Measurements from ENCODE around the gene SYT14. TPM values are rescaled to one million over a fixed set of nuclear protein-coding genes. Genes with fewer than 3 reads are reported as not detected.
"Not testable (repeated sequence)": the region's sequence is repeated elsewhere in the genome, so short reads cannot be mapped to it uniquely, and the experiment has no call there.

The SYT14 gene
- total RNA-seq, 1 donor from 2014 or later = 14.2 TPM

DNA sequence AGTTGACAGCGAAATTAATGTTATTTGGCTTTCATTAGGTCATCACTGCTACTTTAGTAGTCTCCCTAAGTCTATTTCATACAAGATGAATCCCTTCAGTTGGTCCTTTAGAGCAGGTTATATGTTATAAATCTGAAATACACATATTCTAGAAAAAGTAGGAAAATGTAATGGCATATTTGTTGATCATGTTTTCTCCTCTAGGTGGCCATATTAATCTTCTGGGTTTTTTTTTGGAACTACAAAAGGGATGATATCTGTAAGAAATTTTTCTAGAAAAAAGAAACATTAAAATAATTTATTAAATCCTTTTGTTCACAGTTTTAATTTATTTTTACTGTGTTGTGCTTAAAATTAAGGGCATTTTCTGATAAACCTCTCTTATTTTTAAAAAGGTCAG, 87.9 kb downstream of the SYT14 start:
- DNase-seq (ENCODE audit: low read depth) = peak; percentile 1

- DNase-seq (ENCODE audit: low read depth) = no peak
Measured at GRCh38 chr1:210027994-210028393, 90.0 kb downstream of the SYT14 start.

DNA sequence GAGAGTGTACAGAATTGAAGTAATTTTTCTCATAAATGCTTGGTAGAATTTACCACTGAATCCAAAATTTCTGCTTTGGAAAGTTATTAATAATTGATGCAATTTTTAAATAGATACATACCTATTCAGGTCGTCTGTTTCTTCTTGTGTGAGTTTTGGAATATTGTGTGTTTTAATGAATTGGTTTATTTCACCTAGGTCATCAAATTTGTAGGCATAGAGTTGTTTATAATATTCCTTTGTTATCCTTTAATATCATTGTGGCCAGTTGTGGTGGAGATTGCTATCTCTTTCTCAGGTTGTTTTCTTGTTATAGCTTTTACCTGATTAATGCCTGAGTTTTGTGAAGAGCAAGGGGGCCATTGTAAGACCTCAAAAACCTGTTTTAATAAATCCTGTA, 93.5 kb downstream of the SYT14 start:
- no peak for DNase-seq (ENCODE audit: low read depth)

GRCh38 chr1:210043058-210043457, 105.0 kb downstream of the SYT14 start:
- DNase-seq (ENCODE audit: low read depth) = no peak

DNA sequence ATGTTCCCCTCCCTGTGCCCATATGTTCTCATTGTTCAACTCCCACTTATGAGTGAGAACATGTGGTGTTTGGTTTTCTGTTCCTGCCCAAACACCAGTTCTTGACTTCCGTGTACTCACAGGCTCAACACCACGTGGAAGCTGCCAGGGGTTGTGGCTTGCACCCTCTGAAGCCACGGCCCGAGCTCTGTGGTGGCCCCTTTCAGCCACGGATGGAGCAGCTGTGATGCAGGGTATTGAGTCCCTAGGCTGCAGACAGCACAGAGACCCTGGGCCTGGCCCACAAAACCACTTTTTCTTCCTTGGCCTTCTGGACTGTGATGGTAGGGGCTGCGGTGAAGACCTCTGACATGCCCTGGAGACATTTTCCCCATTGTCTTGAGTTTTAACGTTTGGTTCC, 111.6 kb downstream of the SYT14 start:
- DNase-seq (ENCODE audit: low read depth) = no peak

- not testable (repeated sequence) for DNase-seq (ENCODE audit: low read depth)
Measured at GRCh38 chr1:210050491-210050890, 112.5 kb downstream of the SYT14 start.

- DNase-seq (ENCODE audit: low read depth) = no peak
Measured at GRCh38 chr1:210053126-210053525, 115.1 kb downstream of the SYT14 start.

GRCh38 chr1:210057593-210057992, 119.6 kb downstream of the SYT14 start:
- DNase-seq (ENCODE audit: low read depth) = no peak

DNA sequence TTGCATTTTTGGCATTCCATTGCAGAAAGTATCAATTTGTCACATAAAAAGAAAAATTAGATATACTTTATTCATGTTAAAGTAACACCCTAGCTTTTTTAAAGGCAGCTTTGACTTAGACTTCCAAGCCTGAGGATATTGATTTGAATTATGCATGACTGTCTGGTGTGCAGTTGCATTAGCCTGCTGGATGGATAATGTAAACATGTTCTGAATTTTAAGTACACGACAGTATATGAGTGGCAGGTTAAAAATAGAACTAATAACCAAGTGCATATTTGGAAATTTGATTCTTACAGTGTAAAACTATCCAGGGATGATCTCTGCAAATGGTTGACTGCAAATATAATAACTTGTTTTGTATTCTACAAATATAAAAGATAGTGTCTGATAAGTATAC, 124.0 kb downstream of the SYT14 start:
- no peak for DNase-seq (ENCODE audit: low read depth)

DNA sequence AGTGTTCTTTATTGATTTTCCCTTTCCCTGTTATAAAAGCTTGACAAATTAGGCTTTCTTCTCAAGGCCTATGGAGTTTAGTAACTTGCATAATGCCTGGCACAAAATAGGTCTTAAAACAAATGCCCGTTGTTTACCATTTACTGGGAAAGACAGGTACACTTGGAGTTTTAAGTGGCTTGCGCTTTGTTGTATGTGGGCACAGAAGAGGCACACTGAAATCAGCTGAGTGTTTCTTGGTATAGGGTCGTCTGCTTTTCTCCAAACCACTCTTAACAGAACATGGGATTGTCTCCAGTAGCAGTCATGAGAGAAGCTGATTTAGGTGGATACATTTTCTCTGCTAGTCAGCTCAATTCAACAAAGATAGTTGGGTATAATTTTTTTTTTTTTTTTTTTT, 132.5 kb downstream of the SYT14 start:
- DNase-seq (ENCODE audit: low read depth) = no peak

DNA sequence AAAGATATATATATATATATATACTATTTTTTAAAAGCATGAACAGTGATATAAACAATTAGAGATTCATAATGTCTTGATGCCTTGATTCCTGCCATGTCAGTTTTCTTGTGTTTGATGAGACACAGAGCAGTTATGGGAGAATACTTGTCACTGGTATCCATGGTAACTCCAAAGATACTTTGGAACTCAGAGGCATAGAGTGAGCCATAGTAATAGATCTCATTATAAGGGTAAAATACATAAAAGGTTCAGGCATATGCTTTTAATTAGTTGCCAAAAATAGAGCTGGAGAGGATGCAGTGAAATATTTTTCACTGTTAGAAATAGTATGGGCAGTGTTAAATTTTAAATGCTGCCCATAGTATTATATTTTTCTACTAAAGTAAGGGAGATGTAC, 134.1 kb downstream of the SYT14 start:
- DNase-seq (ENCODE audit: low read depth) = no peak

GRCh38 chr1:210072896-210073504, 135.0 kb downstream of the SYT14 start:
- no peak for DNase-seq (ENCODE audit: low read depth)

- DNase-seq (ENCODE audit: low read depth) = no peak
Measured at GRCh38 chr1:210074904-210075303, 136.9 kb downstream of the SYT14 start.

GRCh38 chr1:210076620-210077019, 138.6 kb downstream of the SYT14 start:
- DNase-seq (ENCODE audit: low read depth) = peak; percentile 2

GRCh38 chr1:210081494-210081893, 143.5 kb downstream of the SYT14 start:
- DNase-seq (ENCODE audit: low read depth) = no peak

GRCh38 chr1:210085359-210085758, 147.3 kb downstream of the SYT14 start:
- no peak for DNase-seq (ENCODE audit: low read depth)

DNA sequence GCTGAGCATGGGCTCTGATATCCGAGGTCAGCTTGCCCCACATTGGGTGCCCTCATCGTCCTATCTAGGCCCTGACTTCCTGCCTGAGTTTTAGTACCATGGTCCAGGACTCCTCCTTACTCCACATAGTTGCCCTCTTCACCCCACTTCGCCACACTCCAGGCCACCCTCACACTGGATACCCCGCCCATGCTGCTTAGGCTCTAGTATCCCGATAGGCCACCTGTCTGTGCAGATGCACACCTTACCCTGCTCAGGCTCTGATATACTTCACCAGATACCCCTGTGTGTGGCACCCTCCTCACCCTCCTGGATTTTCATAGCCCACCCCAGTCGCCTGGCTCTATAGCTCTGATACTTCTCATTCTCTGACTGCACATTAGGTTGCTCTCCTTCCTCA, 149.0 kb downstream of the SYT14 start:
- DNase-seq (ENCODE audit: low read depth) = no peak

GRCh38 chr1:210089855-210090254, 151.8 kb downstream of the SYT14 start:
- DNase-seq (ENCODE audit: low read depth) = no peak

DNA sequence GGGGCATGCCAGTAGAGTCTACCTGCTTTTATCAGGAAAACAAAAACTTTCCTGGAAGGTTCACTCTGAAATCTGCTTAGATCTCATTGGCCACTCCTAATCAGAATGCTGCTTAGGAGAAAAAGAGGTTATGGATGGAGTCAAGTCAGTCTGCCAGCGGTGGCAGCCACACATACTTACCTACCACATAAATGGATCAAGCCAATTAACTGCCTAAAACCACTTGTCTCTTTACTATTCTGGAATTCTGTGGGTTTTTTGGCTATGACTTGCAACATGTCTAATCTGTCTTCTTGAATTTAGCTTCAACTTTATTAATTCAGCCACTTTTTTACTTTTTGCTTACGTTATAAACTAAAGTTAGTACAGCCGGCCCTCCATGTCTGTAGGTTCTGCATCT, 154.3 kb downstream of the SYT14 start:
- no peak for DNase-seq (ENCODE audit: low read depth)

GRCh38 chr1:210093461-210093860, 155.4 kb downstream of the SYT14 start:
- DNase-seq (ENCODE audit: low read depth) = no peak

- peak; percentile 42 for DNase-seq (ENCODE audit: low read depth)
Measured at GRCh38 chr1:210098356-210098755, 160.3 kb downstream of the SYT14 start.

DNA sequence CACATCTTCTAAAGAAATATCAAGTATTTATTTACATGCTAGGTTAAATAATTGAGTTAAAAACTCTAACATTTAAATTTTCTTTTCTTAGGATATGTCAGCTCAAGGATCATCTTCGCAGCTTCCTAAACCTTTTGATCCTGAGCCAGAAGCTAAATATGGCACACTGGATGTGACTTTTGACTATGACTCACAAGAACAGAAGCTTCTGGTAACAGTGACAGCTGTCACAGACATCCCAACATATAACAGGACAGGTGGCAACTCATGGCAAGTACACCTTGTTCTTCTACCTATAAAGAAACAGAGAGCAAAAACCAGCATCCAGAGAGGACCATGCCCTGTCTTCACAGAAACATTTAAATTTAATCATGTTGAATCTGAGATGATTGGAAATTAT, 161.9 kb downstream of the SYT14 start:
- DNase-seq (ENCODE audit: low read depth) = no peak

DNA sequence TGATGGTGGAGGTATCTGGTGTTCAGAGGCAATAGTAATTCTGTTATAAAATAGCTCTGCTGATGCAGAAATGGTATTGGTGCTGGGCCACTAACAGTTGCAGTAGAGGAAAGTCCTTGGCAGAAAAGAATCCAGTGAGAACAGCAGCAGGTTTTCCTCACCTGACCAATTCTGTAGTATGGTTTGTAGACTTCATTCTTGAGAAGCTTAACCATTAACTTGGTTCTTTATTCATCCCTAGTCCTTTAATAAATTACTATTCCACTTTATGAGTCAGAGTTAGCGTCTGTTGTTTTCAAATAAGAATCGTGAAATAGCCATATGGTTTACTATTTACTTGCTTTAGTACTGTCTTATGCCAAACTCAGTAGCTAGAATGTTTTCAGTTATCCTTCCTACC, 166.1 kb downstream of the SYT14 start:
- peak; percentile 98 for DNase-seq (ENCODE audit: low read depth)

DNA sequence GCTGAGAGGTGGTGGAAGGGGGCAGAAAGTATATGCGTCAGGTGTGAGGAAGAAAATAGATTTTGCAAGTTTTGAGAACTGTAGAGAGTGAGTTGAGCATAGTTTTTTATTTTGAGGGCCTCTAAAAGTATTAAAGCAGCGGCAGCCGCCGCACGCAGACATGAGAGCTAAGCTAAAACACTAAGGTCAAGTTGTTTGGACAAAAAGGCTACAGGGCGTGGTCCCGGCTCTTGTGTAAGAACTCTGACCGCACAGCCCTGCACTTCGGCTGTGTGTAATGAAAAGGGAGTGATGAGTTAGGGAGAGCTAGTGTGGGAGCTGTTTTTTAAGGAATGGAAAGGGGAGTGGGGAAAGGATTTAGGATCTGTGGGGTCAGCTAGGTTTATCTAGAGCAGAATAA, 174.9 kb downstream of the SYT14 start:
- not testable (repeated sequence) for DNase-seq (ENCODE audit: low read depth)

Data from renal cortical epithelial cell (primary cell).